ENCODE measurements around the gene RECK.
"Not testable (repeated sequence)": the region's sequence is repeated elsewhere in the genome, so short reads cannot be mapped to it uniquely, and the experiment has no call there.

The RECK gene

GRCh38 chr9:36154331-36154952 is 117.7 kb downstream of the RECK start:
- H3K27ac ChIP-seq (ENCODE audit: low read length), result no peak overlapping the region
- H3K4me1 ChIP-seq (ENCODE audit: control insufficient read depth, low read depth, low read length), result no peaks in the 10 kb centered on the region
- no peak overlapping the region for H3K4me3 ChIP-seq (ENCODE audit: low read length)
- H3K27me3 ChIP-seq (ENCODE audit: control insufficient read depth, insufficient read depth, low read length), result no peaks in the 10 kb centered on the region
- peaks cover 6% of the 10 kb centered on the region for H3K9me3 ChIP-seq (ENCODE audit: control insufficient read depth, low read depth, low read length)
- no peak overlapping the region for H3K9ac ChIP-seq (ENCODE audit: low read length)
- no peaks in the 10 kb centered on the region for H3K36me3 ChIP-seq (ENCODE audit: control insufficient read depth, low read depth, low read length)

DNA sequence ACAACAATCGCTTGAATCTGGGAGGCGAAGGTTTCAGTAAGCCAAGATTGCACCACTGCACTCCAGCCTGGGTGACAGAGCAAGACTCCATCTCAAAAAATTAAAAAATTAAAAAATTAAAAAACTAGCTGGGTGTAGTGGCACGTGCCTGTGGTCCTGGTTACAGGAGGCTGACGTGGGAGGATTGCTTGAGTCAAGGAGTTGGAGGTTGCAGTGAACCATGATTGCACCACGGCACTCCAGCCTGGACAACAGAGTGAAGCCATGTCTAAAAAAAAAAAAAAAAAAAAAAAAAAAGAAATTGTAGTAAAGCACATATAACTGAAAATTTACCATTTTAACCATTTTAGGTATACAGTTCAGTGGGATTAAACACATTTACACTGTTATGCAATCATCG is 119.4 kb downstream of the RECK start:
- H3K27ac ChIP-seq (ENCODE audit: low read length), result no peak overlapping the region
- H3K9me3 ChIP-seq (ENCODE audit: control insufficient read depth, low read depth, low read length), result peaks cover 6% of the 10 kb centered on the region
- H3K36me3 ChIP-seq (ENCODE audit: control insufficient read depth, low read depth, low read length), result no peaks in the 10 kb centered on the region

DNA sequence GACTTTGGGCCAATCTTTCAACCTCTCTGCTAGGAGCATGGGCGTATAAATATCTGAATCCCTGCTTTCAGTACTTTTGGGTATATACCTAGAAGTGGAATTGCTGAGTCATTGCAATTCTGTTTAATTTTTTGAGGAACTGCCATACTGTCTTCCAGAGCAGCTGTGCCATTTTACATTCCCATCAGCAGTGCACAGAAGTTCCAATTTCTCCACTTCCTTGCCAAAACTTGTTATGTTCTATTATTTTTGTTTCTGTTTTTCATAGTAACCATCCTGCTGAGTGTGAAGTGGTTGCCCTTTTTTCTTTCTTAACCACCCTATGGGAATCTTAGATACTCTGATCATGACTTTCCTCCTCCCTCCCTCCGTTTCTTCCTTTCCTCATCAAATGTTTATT is 121.4 kb downstream of the RECK start:
- Histone ChIP-seq H3K9me3 (ENCODE audit: control insufficient read depth, low read depth, low read length) (peaks cover 6% of the 10 kb centered on the region), H3K36me3 (ENCODE audit: control insufficient read depth, low read depth, low read length) (no peaks in the 10 kb centered on the region), H3K4me3 (ENCODE audit: low read length) (no peak overlapping the region), H3K4me1 (ENCODE audit: control insufficient read depth, low read depth, low read length) (peaks cover 19% of the 10 kb centered on the region), H3K27me3 (ENCODE audit: control insufficient read depth, insufficient read depth, low read length) (no peaks in the 10 kb centered on the region), H3K27ac (ENCODE audit: low read length) (no peak overlapping the region), H3K9ac (ENCODE audit: low read length) (no peak overlapping the region)

More for the DNA sequence above, 119.4 kb downstream of the RECK start:
- Histone ChIP-seq H3K9ac (ENCODE audit: low read length) (no peak overlapping the region), H3K4me3 (ENCODE audit: low read length) (no peak overlapping the region), H3K27me3 (ENCODE audit: control insufficient read depth, insufficient read depth, low read length) (no peaks in the 10 kb centered on the region), H3K4me1 (ENCODE audit: control insufficient read depth, low read depth, low read length) (no peaks in the 10 kb centered on the region)

DNA sequence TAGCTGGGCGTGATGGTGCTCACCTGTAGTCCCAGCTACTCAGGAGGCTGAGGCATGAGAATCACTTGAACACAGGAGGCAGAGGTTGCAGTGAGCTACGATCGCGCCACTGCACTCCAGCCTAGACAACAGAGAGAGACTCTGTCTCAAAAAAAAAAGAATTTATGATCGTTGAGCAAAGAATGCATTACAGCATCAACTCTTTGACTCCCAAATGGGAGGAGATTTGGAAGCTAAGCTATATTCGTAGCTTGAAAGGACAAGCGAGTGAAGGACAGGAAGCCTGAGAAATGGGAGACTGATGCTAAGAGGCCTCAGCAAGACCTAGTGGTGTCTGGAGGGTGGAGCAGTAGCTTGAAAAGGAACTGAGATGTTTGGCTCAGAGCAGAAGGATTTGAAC is 122.2 kb downstream of the RECK start:
- H3K9ac ChIP-seq (ENCODE audit: low read length), result no peak overlapping the region
- peaks cover 6% of the 10 kb centered on the region for H3K9me3 ChIP-seq (ENCODE audit: control insufficient read depth, low read depth, low read length)
- no peak overlapping the region for H3K4me3 ChIP-seq (ENCODE audit: low read length)
- H3K27ac ChIP-seq (ENCODE audit: low read length), result no peak overlapping the region
- peaks cover 25% of the 10 kb centered on the region for H3K4me1 ChIP-seq (ENCODE audit: control insufficient read depth, low read depth, low read length)
- no peaks in the 10 kb centered on the region for H3K36me3 ChIP-seq (ENCODE audit: control insufficient read depth, low read depth, low read length)
- no peaks in the 10 kb centered on the region for H3K27me3 ChIP-seq (ENCODE audit: control insufficient read depth, insufficient read depth, low read length)

DNA sequence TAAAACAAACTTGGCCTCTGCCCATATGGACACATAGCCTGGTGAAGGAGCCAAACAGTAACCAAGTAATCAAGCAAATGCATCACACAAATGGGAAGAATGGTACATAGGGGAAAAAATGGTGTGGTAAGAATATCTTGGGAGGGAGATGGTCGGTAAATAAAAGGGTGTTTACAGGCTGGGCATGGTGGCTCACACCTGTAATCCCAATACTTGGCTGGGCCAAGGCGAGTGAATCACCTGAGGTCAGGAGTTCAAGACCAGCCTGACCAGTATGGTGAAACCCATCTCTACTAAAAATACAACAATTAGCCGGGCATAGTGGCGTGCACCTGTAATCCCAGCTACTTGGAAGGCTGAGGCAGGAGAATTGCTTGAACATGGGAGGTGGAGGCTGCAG is 122.8 kb downstream of the RECK start:
- not testable (repeated sequence) for H3K9ac ChIP-seq (ENCODE audit: low read length); H3K27me3 ChIP-seq (ENCODE audit: control insufficient read depth, insufficient read depth, low read length); H3K36me3 ChIP-seq (ENCODE audit: control insufficient read depth, low read depth, low read length); H3K9me3 ChIP-seq (ENCODE audit: control insufficient read depth, low read depth, low read length); H3K4me3 ChIP-seq (ENCODE audit: low read length); H3K27ac ChIP-seq (ENCODE audit: low read length)
- peaks cover 29% of the 10 kb centered on the region for H3K4me1 ChIP-seq (ENCODE audit: control insufficient read depth, low read depth, low read length)

- H3K9me3 ChIP-seq (ENCODE audit: control insufficient read depth, low read depth, low read length); H3K4me3 ChIP-seq (ENCODE audit: low read length); H3K27me3 ChIP-seq (ENCODE audit: control insufficient read depth, insufficient read depth, low read length); H3K27ac ChIP-seq (ENCODE audit: low read length); H3K36me3 ChIP-seq (ENCODE audit: control insufficient read depth, low read depth, low read length); H3K9ac ChIP-seq (ENCODE audit: low read length): not testable (repeated sequence)
- peaks cover 35% of the 10 kb centered on the region for H3K4me1 ChIP-seq (ENCODE audit: control insufficient read depth, low read depth, low read length)
Observed at GRCh38 chr9:36160126-36160525, 123.4 kb downstream of the RECK start.

GRCh38 chr9:36161187-36161586 is 124.5 kb downstream of the RECK start:
- Histone ChIP-seq H3K9me3 (ENCODE audit: control insufficient read depth, low read depth, low read length) (peaks cover 6% of the 10 kb centered on the region), H3K4me3 (ENCODE audit: low read length) (no peak overlapping the region), H3K4me1 (ENCODE audit: control insufficient read depth, low read depth, low read length) (peaks cover 35% of the 10 kb centered on the region), H3K36me3 (ENCODE audit: control insufficient read depth, low read depth, low read length) (no peaks in the 10 kb centered on the region), H3K27me3 (ENCODE audit: control insufficient read depth, insufficient read depth, low read length) (no peaks in the 10 kb centered on the region), H3K27ac (ENCODE audit: low read length) (no peak overlapping the region), H3K9ac (ENCODE audit: low read length) (no peak overlapping the region)

DNA sequence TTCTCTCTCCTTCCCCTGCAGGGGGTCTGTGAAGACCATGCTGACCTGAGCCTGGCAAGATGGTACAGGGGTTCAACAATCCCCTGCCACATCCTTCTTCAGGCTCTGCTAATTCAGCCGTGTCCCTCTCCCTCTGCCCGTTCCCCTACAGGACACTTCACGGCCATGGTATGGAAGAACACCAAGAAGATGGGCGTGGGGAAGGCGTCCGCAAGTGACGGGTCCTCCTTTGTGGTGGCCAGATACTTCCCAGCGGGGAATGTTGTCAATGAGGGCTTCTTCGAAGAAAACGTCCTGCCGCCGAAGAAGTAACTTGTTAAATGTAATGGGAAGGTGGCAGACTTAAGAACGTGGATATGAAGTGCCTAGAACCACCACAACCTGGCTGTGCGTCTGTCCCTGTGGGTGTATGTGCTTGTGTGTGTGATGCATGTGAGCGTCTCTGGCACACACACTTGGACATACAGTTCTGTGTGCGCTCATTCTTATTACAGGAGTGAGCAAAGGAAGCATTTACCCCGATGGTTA is 125.6 kb downstream of the RECK start:
- H3K9ac ChIP-seq (ENCODE audit: low read length), result peak overlapping the region; percentile 42
- H3K27ac ChIP-seq (ENCODE audit: low read length), result no peak overlapping the region
- H3K27me3 ChIP-seq (ENCODE audit: control insufficient read depth, insufficient read depth, low read length), result no peaks in the 10 kb centered on the region
- peaks cover 35% of the 10 kb centered on the region for H3K4me1 ChIP-seq (ENCODE audit: control insufficient read depth, low read depth, low read length)
- H3K4me3 ChIP-seq (ENCODE audit: low read length), result no peak overlapping the region
- no peaks in the 10 kb centered on the region for H3K36me3 ChIP-seq (ENCODE audit: control insufficient read depth, low read depth, low read length)
- H3K9me3 ChIP-seq (ENCODE audit: control insufficient read depth, low read depth, low read length), result no peaks in the 10 kb centered on the region

GRCh38 chr9:36163049-36163785 is 126.5 kb downstream of the RECK start:
- no peaks in the 10 kb centered on the region for H3K27me3 ChIP-seq (ENCODE audit: control insufficient read depth, insufficient read depth, low read length)
- no peaks in the 10 kb centered on the region for H3K9me3 ChIP-seq (ENCODE audit: control insufficient read depth, low read depth, low read length)
- peak overlapping the region; percentile 42 for H3K9ac ChIP-seq (ENCODE audit: low read length)
- peak overlapping the region; percentile 39 for H3K4me3 ChIP-seq (ENCODE audit: low read length)
- no peaks in the 10 kb centered on the region for H3K36me3 ChIP-seq (ENCODE audit: control insufficient read depth, low read depth, low read length)
- peak overlapping the region; percentile 80 for H3K27ac ChIP-seq (ENCODE audit: low read length)
- peaks cover 35% of the 10 kb centered on the region for H3K4me1 ChIP-seq (ENCODE audit: control insufficient read depth, low read depth, low read length)

DNA sequence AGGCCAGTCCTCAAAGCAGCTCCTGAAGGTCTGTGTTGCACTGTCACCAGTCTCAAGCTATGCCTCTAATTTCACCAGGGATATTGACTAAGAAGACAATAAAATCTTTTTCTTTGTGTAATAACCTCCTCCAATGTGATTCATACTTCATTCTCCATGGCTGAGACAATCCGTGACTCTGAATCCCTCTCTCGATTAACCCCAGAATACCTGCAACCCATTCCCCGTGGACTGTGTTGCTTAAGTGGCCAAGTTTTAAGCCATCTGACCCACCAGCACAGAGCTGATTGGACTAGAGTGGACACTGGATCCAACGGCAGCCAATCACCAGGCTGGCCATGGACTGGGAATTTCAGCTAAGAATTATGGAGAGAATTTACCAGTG is 127.1 kb downstream of the RECK start:
- H3K27ac ChIP-seq (ENCODE audit: low read length), result no peak overlapping the region
- H3K4me1 ChIP-seq (ENCODE audit: control insufficient read depth, low read depth, low read length), result peaks cover 35% of the 10 kb centered on the region
- no peak overlapping the region for H3K4me3 ChIP-seq (ENCODE audit: low read length)
- H3K9ac ChIP-seq (ENCODE audit: low read length), result no peak overlapping the region
- no peaks in the 10 kb centered on the region for H3K9me3 ChIP-seq (ENCODE audit: control insufficient read depth, low read depth, low read length)
- H3K36me3 ChIP-seq (ENCODE audit: control insufficient read depth, low read depth, low read length), result no peaks in the 10 kb centered on the region
- H3K27me3 ChIP-seq (ENCODE audit: control insufficient read depth, insufficient read depth, low read length), result no peaks in the 10 kb centered on the region

DNA sequence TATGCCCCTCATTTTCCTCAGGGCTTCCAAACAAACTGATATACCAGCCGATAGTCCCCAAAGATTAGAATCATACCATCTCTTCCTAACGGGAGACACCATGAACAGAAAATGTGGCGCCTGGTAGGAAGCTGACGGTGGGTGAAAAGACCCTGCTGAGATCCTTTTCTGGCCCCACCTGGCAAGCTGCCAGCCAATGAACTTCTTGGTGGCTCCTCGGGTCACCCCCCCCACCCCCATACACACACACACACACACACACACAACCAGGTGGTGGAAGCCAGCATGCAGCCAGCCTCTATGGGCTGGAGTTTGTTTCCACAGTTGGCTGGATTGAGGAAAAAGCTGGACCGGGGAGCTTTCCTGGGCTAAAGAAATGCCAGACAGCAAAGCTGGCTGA is 127.7 kb downstream of the RECK start:
- H3K9ac ChIP-seq (ENCODE audit: low read length), result no peak overlapping the region
- H3K27ac ChIP-seq (ENCODE audit: low read length), result no peak overlapping the region
- no peaks in the 10 kb centered on the region for H3K27me3 ChIP-seq (ENCODE audit: control insufficient read depth, insufficient read depth, low read length)
- H3K36me3 ChIP-seq (ENCODE audit: control insufficient read depth, low read depth, low read length), result no peaks in the 10 kb centered on the region
- no peak overlapping the region for H3K4me3 ChIP-seq (ENCODE audit: low read length)
- peaks cover 35% of the 10 kb centered on the region for H3K4me1 ChIP-seq (ENCODE audit: control insufficient read depth, low read depth, low read length)
- H3K9me3 ChIP-seq (ENCODE audit: control insufficient read depth, low read depth, low read length), result no peaks in the 10 kb centered on the region

- H3K27ac ChIP-seq (ENCODE audit: low read length), result no peak overlapping the region
- no peaks in the 10 kb centered on the region for H3K9me3 ChIP-seq (ENCODE audit: control insufficient read depth, low read depth, low read length)
- no peak overlapping the region for H3K4me3 ChIP-seq (ENCODE audit: low read length)
Observed at GRCh38 chr9:36164989-36165388, 128.3 kb downstream of the RECK start.

More at GRCh38 chr9:36164989-36165388, 128.3 kb downstream of the RECK start:
- Histone ChIP-seq H3K4me1 (ENCODE audit: control insufficient read depth, low read depth, low read length) (peaks cover 35% of the 10 kb centered on the region), H3K27me3 (ENCODE audit: control insufficient read depth, insufficient read depth, low read length) (no peaks in the 10 kb centered on the region), H3K36me3 (ENCODE audit: control insufficient read depth, low read depth, low read length) (no peaks in the 10 kb centered on the region), H3K9ac (ENCODE audit: low read length) (no peak overlapping the region)
